Dedifferentiated amniotic fluid mesenchymal stem cell (primary cell): ENCODE measurements around the gene ADCY4.
"Not testable (repeated sequence)": the region's sequence is repeated elsewhere in the genome, so short reads cannot be mapped to it uniquely, and the experiment has no call there.

Source experiments
- DNase-seq: peaks from one replicate; pipeline ENCODE4 v3.0.0-alpha.2; 2016; ENCODE audit errors: extremely low spot score

ADCY4 gene

DNA sequence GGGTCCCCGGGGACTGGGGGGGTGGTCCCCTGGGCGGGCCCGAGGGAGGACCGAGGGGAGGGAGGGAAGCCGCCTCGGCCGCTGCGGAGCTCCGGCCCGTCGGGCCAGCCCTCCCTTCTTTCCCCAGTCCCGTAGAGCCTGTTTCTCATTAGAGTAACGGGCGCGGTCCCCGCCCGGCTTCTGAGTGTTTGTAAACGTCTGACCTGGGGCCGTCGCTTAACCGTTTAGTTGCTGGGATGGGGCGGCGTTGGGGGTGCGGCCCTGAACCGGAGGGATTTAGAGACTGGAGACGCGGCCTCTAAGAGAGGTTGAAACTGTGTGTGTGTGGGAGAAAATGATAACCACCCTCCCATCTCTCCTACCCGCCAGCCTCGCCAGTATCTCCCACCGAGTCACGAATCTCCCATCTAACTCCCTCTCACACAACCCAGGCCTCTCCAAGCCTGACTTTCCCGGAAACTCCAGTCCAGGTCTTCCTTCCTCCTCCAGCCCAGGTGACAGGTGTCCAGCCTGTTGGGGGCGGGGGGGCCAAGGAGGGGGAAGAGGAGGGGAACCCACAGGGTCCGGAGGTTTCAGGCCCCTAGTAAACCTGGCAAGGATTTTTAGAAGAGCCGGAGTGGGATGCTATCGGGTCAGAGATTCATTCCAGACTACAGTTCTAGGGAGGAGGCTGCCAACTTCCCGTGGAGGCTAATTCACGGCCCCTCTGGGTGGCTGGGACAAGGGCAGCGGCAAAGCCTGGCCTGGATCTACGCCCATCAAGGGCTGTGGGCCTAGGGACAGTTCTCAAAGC, 32.0 kb upstream of the ADCY4 start:
- DNase-seq, result peak; percentile 95

DNA sequence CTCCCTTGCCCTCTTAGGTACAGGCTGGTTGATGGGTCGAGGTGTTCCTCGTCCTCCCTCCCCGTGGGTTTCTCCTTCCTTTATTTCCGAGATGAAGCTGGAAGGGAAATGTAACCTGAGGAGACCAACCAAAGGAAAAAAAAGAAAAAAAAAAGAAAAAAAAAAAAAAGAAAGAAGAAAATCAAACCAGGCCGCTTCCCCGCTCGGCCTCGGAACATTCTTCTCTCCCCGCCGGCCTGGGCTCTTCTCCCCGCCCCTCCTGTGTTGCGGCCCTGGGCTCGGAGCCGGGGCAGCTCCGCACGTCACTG, 31.5 kb upstream of the ADCY4 start:
- no peak for DNase-seq

GRCh38 chr14:24365600-24366412, 30.9 kb upstream of the ADCY4 start:
- peak; percentile 89 for DNase-seq

DNA sequence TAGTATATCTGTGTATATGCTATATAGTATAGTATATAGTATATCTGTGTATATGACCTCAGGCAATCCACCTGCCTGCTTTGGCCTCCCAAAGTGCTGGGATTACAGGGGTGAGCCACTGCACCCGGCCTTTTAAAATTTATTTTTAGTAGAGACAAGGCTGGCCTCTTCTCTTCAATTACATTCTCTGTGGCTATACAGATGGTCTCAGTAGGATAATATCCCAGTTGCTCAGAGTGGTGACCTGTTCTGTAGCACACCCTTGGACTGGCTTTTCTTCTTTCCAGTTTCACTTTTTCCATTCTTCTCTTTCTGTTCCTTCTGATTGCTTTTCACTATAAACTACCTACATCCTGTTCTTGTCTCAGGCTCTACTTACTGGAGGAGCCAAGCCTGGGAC, 30.0 kb upstream of the ADCY4 start:
- no peak for DNase-seq

DNA sequence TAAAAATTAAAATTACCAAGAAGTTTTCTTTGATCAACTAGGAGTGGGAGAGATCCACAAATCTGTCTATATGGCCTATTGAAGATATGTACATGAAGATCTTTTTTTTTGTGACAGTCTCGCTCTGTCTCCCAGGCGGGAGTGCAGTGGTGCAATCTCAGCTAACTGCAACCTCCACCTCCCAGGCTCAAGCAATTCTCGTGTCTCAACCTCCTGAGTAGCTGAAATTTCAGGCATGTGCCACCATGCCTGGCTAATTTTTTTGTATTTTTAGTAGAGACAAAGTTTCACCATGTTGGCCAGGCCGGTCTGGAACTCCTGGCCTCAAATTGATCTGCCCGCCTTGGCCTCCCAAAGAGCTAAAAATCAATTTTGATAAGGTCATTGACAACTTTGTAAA, 28.5 kb upstream of the ADCY4 start:
- no peak for DNase-seq

DNA sequence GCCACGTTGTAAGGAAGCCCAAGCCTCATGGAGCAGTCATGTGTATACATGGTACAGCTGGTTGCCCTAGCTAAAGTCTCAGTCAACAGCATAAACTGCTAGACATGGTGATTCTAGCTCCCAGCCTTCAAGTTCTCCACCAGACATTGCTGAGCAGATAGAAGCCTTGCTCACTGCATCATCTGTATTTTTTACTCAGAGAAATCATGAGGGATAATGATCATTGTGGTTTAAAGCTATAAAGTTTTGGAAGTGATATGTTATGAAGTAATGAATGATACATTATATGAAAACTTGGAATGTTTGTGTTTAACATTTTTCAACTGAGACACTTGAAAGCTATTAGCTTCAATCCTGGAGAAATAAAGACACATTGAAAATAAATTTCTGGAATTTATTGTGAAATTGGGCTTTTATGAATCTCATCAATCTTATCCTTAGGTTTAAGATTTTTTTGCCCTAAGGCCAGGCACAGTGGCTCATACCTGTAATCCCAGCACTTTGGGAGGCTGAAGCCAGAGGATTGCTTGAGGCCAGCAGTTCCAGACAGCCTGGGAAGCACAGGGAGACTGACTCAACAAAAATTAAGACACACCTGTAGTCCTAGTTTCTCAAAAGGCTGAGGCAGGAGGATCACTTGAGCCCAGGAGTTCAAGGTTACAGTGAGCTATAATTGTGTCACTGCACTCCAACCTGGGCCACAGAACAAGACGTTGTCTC, 27.5 kb upstream of the ADCY4 start:
- DNase-seq, result no peak

DNA sequence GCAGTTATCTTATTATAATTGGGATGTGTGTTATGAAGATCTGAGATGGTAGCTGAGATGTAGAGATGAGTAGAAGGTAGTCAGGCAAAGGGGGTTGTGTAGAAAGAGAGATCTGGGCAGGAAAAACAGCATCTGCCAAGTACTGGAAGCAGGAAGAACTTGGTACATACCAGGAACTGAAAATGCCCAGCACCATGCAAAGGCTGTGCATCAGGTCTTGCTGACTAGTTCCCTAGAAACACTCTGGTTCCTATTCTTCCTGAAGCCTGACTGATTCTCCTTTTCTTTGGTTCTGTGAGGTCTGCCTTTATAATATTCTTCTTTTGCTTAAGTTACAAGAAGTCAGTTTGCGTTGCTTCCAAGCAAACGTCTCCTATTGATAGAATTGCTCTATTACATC, 26.5 kb upstream of the ADCY4 start:
- no peak for DNase-seq

DNA sequence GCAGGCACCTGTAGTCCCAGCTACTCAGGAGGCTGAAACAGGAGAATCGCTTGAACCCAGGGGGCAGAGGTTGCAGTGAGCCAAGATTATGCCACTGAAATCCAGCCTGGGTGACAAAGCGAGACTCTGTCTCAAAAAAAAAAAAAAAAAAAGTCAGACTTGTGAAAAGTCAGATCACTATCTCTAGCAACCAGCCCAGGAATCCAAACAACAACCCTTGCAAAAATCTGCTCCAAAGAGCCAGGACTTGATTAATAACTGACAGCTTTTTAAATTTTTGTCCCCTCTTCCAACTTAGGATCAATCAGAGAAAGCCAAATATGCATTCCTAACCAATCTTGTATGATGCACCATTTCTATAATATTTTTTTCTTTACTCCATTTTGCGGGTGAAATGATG, 25.4 kb upstream of the ADCY4 start:
- DNase-seq, result no peak

- no peak for DNase-seq
Observed at GRCh38 chr14:24356208-24356607, 21.3 kb upstream of the ADCY4 start.

GRCh38 chr14:24355009-24355408, 20.1 kb upstream of the ADCY4 start:
- DNase-seq, result no peak

GRCh38 chr14:24354482-24354825, 19.6 kb upstream of the ADCY4 start:
- not testable (repeated sequence) for DNase-seq

- peak; percentile 38 for DNase-seq
Observed at GRCh38 chr14:24353559-24354481, 18.9 kb upstream of the ADCY4 start.

DNA sequence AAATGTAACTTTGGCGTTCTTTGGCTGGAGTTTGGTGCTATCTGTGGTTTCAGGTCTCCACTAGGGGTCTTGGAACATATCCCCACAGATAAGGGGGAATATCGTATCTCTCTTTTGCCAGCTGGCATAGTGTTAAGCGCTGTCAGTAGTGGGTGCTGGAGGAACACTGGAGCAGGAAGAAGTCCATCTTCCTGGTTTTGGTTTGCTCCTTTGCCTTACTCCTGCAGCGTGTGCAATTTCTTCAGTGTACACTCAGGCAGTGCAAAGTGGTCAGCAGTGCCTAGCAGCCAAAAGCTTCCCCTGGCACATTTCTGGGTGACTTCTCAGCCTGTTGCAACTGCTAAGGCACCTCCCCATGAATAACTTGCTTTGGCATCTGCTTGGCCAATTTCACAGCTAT, 16.6 kb upstream of the ADCY4 start:
- DNase-seq, result peak; percentile 66

DNA sequence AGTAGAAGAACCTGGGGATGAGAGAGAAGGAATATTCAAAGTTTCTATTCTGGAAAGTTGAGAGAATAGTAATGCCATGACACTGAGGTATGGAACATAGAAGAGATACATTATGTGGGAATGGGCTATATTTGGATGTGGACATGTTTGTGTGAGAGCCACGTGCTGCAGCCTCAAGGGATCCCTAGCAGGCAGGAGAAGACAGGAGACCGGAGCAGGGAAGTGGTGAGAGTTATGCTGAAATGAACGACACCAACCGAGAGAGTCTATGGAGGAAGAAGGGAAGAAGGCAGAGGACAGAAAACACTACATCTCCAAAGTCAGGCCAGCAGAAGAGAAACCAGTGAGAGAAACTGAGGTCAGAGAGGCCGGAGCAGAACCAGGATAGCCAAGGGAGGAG, 14.9 kb upstream of the ADCY4 start:
- DNase-seq, result no peak

DNA sequence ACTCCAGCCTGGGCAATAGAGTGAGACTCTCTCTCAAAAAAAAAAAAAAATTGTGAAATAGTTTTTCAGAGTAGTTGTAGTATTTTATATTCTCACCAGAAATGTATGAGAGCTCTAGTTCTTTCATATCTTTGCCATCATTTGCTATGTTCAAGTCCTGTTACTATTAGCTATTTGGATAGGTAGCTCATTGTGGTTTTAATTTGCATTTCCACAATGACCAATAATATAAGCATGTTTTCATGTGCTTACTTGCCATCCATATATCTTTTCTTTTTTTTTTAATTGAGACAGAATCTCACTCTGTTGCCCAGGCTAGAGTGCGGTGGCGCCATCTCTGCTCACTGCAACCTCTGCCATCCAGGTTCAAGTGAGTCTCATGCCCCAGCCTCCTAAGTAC, 13.3 kb upstream of the ADCY4 start:
- no peak for DNase-seq

DNA sequence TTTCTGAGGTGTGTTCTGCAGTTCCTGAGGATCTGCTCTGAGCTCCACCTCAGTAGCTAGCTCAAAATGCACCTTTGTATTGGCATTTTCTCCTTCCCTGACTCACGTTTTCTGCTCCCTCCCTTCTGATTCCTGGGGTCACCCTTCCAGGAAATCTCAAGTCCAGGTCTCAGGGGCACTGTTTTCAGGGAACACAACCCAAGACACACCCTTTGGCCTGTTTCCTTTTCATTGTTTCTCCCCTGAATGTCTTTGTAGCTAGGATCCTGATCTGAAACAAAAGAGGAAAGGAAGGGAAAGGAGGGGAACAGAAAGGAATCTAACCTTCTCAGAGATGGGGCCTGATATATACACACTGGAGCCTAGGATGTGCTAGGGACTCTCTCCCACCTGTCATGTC, 12.3 kb upstream of the ADCY4 start:
- no peak for DNase-seq

GRCh38 chr14:24343795-24344660, 9.2 kb upstream of the ADCY4 start:
- no peak for DNase-seq

GRCh38 chr14:24342889-24343288, 8.0 kb upstream of the ADCY4 start:
- DNase-seq, result no peak

DNA sequence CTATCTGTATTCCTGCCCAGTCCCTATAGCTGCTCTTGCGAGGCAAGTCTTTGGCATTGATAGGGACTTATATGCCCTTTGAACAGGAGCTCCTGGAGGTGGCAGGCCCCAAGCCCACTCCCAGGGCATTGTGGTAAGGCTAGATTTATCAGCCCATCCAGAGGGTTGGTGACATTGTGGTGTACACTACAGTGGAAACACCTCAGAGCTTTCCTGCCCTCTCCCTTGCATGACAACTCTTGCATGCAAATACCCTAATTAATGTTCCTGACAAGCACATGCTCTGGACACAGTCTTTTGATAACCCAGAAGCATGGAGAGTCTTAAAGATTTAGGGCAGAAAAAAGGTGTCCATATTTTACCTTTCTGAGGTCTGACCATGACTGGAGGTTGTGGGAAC, 5.7 kb upstream of the ADCY4 start:
- no peak for DNase-seq

DNA sequence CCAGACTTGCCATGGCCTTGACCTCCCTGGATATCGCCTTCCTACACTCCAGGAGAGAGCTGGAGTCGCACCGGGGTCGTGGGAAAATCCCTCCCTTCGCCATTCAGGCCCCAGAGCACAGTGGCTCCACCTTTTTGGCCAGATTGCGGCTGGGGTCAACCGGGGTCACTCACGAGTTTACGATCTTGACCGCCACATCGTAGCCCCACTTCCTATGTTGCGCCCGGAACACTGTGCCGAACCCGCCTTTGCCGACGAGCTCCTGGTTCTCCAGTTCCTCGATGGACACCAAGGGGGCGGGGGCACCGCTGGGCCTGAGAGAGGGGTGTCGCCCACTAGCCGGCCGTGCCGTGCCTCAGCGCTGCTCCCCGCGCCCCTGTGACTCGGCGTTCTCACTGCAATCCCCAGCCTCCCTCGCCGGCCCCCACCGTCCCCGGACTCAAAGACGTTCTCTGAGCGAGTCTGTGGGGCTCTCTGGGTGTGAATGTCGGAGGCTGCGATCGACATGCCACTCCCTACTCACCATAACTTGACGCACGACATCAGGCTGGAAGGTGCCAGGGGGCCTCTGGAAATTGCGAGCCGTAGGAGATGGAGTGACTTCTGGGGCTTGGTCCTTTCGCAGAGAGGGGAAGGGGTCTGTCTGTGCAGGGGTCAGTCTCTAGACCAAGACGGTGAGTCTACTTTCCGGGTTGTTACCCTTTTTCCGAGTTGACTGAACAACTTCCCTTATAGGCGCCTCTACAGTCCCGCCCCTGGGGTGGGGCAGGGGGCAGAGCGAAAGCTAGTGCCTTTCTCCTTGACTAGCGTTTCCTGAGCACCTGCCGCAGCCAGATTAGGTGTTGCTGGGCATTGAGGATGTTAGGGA, 4.6 kb upstream of the ADCY4 start, which contains the start of gene RIPK3:
RIPK3 (minus strand) TSS at position 708 of the 868 bp plus-strand sequence; CDS start at position 543, 165 bp downstream.
- no peak for DNase-seq
